Peyer's patch (tissue), 4 donors: Measurements from ENCODE around the gene POU5F1.

Experiments used
- CTCF ChIP-seq, 6 experiments: fragments of 450-650 bp in 4 of 6; fragments of 200-600 bp in 2 of 6; sonication (generic) in 1 of 6; IDR thresholded peaks; one replicate each; pipeline ENCODE4 v1.5.1; 2017 to 2019; ENCODE audit warnings: antibody characterized with exemption in 6 of 6, mild to moderate bottlenecking in 3 of 6, moderate library complexity in 1 of 6
- POLR2A ChIP-seq, 2 donors: fragments of 450-650 bp; IDR thresholded peaks; one replicate each; pipeline ENCODE4 v1.5.1; 2017; ENCODE audit warnings: antibody characterized with exemption in 2 of 2, mild to moderate bottlenecking in 2 of 2, moderate library complexity in 2 of 2

DNA sequence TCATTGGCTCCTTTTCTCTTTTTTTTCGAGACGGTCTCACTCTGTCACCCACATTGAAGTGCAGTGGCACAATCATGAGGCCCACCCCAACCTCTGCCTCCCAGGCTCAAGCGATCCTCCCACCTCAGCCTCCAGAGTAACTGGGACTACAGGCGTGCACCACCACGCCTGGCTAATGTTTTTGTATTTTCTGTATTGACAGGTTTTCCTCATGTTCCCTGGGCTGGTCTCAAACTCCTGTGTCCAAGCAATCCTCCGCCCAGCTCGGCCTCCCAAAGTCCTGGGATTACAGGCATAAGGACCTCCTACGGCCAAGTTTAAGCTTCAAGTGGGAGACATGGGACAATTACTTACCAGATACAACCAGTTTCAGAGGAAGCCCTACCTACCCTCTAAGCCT is 9.4 kb upstream of the POU5F1 start:
- TF ChIP-seq CTCF (IDR thresholded peaks at IDR 0.05) (no peak), POLR2A (IDR thresholded peaks at IDR 0.05) (no peak)
